OCI-LY3 (cell line): ENCODE data around the gene OSR1.

Source experiments
- H2AFZ ChIP-seq: fragments of 200-600, 300-600 bp; shearing (Covaris generic); 2 replicates; pipeline ENCODE4 v1.6.0; 2014; ENCODE audit warnings: antibody characterized with exemption, low read depth, low read length
- H3K27ac ChIP-seq: fragments of 200-600, 300-600 bp; sonication (generic); 2 replicates; pipeline ENCODE4 v1.5.1; 2014; ENCODE audit warnings: mild to moderate bottlenecking, low read length, moderate library complexity, mixed read lengths
- H3K27me3 ChIP-seq: fragments of 200-600, 300-600 bp; sonication (generic); 2 replicates; pipeline ENCODE4 v1.6.1; 2014; ENCODE audit warnings: low read depth, low read length, mixed read lengths
- H3K36me3 ChIP-seq: fragments of 200-600, 300-600 bp; sonication (generic); replicated peaks from 2 replicates; pipeline ENCODE3; 2014; ENCODE audit warnings: low read depth, low read length, mixed read lengths
- H3K4me1 ChIP-seq: fragments of 300-600, 200-600 bp; sonication (generic); 2 replicates; pipeline ENCODE4 v1.6.1; 2014; ENCODE audit warnings: low read length, mixed read lengths
- H3K4me2 ChIP-seq: fragments of 200-600, 300-600 bp; sonication (generic); 2 replicates; pipeline ENCODE4 v1.6.1; 2014; ENCODE audit warnings: low read length, mixed read lengths
- H3K4me3 ChIP-seq: fragments of 300-600, 200-600 bp; sonication (generic); 2 replicates; pipeline ENCODE4 v1.5.1; 2014; ENCODE audit warnings: antibody characterized with exemption, mild to moderate bottlenecking, low read length, moderate library complexity
- H3K79me2 ChIP-seq: fragments of 300-600, 200-600 bp; shearing (Covaris generic); 2 replicates; pipeline ENCODE4 v1.6.1; 2014; ENCODE audit warnings: mild to moderate bottlenecking, low read length, mixed read lengths
- H3K9ac ChIP-seq: fragments of 300-600, 200-600 bp; shearing (Covaris generic); 2 replicates; pipeline ENCODE4 v1.6.0; 2014; ENCODE audit warnings: mild to moderate bottlenecking, low read length, moderate library complexity
- H3K9me3 ChIP-seq: fragments of 200-600, 300-600 bp; shearing (Covaris generic); 2 replicates; pipeline ENCODE4 v1.6.1; 2014; ENCODE audit warnings: low read length, mixed read lengths; ENCODE audit not compliant: insufficient read depth
- H4K20me1 ChIP-seq: fragments of 200-600, 300-600 bp; sonication (generic); 2 replicates; pipeline ENCODE4 v1.6.1; 2016; ENCODE audit warnings: low read length, mixed read lengths; ENCODE audit not compliant: insufficient read depth
- EZH2phosphoT487 ChIP-seq: fragments of 200-600 bp; shearing (Covaris generic); IDR thresholded peaks from 2 replicates; pipeline ENCODE4 v1.6.1; 2018; ENCODE audit warnings: antibody characterized with exemption, mixed run types, low read depth
- TF ChIP-seq, protein P1 (sequence below): fragments of 200-600, 300-600 bp; sonication (generic); IDR thresholded peaks from 2 replicates; pipeline ENCODE4 v1.5.1; 2014; ENCODE audit warnings: antibody characterized with exemption, low read length, low read depth

OSR1 gene

GRCh38 chr2:19349911-19350677 lies 8.3 kb downstream of the OSR1 start:
- H3K36me3 ChIP-seq = no peaks in the 10 kb centered on the region
- H3K79me2 ChIP-seq = peaks cover 15% of the 10 kb centered on the region
- no peaks in the 10 kb centered on the region for H4K20me1 ChIP-seq
- H3K4me3 ChIP-seq = no peak overlapping the region
- no peak overlapping the region for H2AFZ ChIP-seq
- H3K4me2 ChIP-seq = no peak overlapping the region
- H3K27ac ChIP-seq = no peak overlapping the region
- no peaks in the 10 kb centered on the region for H3K9me3 ChIP-seq
- no peaks in the 10 kb centered on the region for H3K27me3 ChIP-seq
- H3K4me1 ChIP-seq = peaks cover 9% of the 10 kb centered on the region
- H3K9ac ChIP-seq = no peak overlapping the region
- TF ChIP-seq, protein P1, sequence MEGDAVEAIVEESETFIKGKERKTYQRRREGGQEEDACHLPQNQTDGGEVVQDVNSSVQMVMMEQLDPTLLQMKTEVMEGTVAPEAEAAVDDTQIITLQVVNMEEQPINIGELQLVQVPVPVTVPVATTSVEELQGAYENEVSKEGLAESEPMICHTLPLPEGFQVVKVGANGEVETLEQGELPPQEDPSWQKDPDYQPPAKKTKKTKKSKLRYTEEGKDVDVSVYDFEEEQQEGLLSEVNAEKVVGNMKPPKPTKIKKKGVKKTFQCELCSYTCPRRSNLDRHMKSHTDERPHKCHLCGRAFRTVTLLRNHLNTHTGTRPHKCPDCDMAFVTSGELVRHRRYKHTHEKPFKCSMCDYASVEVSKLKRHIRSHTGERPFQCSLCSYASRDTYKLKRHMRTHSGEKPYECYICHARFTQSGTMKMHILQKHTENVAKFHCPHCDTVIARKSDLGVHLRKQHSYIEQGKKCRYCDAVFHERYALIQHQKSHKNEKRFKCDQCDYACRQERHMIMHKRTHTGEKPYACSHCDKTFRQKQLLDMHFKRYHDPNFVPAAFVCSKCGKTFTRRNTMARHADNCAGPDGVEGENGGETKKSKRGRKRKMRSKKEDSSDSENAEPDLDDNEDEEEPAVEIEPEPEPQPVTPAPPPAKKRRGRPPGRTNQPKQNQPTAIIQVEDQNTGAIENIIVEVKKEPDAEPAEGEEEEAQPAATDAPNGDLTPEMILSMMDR = peak; percentile 77
- no peak for TF ChIP-seq EZH2phosphoT487

DNA sequence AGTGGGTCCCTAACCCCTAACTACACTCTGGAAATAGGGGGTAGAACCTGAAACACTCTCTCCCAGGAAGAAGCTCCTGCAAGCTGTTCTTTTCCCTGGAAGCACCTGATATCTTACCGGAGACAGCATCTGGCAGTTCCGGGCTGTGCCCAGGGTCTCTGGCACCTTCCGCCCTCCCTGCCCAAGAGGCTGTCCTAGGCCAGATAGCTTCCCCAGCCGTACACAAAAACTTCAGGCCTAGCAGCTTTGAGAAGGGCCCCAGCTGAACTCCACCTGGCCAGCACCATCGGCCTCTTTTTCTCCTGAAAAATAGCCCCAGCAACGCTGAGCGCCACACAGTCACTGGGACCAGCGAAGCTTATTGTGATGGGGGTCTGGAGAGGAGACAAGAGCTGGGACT lies 9.7 kb downstream of the OSR1 start:
- TF ChIP-seq EZH2phosphoT487 = no peak
- TF ChIP-seq, protein P1 = no peak
- Histone ChIP-seq H3K4me3 (peak overlapping the region; percentile 93), H4K20me1 (no peaks in the 10 kb centered on the region), H2AFZ (no peak overlapping the region), H3K36me3 (no peaks in the 10 kb centered on the region), H3K4me1 (peaks cover 9% of the 10 kb centered on the region), H3K27ac (no peak overlapping the region), H3K4me2 (peak overlapping the region; percentile 84), H3K79me2 (peaks cover 15% of the 10 kb centered on the region), H3K9me3 (no peaks in the 10 kb centered on the region), H3K27me3 (no peaks in the 10 kb centered on the region), H3K9ac (no peak overlapping the region)

GRCh38 chr2:19347619-19348562 lies 10.5 kb downstream of the OSR1 start:
- TF ChIP-seq, protein P1 = no peak
- TF ChIP-seq EZH2phosphoT487 = no peak
- H3K4me2 ChIP-seq = peak overlapping the region; percentile 84
- H4K20me1 ChIP-seq = no peaks in the 10 kb centered on the region
- peak overlapping the region; percentile 90 for H2AFZ ChIP-seq
- H3K9ac ChIP-seq = peak overlapping the region; percentile 92
- H3K4me3 ChIP-seq = peak overlapping the region; percentile 93
- peaks cover 15% of the 10 kb centered on the region for H3K79me2 ChIP-seq
- no peaks in the 10 kb centered on the region for H3K36me3 ChIP-seq
- H3K27me3 ChIP-seq = no peaks in the 10 kb centered on the region
- no peaks in the 10 kb centered on the region for H3K9me3 ChIP-seq
- peaks cover 9% of the 10 kb centered on the region for H3K4me1 ChIP-seq
- peak overlapping the region; percentile 45 for H3K27ac ChIP-seq
